GM18951 (cell line): ENCODE data around the gene ABCC1.
"Not testable (repeated sequence)": the region's sequence is repeated elsewhere in the genome, so short reads cannot be mapped to it uniquely, and the experiment has no call there.

Experiments
- POLR2A ChIP-seq: IDR thresholded peaks from 4 replicates; pipeline ENCODE4 v1.6.1; 2011; ENCODE audit warnings: mild to moderate bottlenecking; ENCODE audit not compliant: insufficient read length, insufficient read depth; ENCODE audit errors: extremely low read depth
- in situ Hi-C: fragments of 300-500 bp; cut with MboI; formaldehyde crosslinking; loops from one replicate; pipeline ENCODE4 v1.12.0; 2022; ENCODE audit warnings: low sequenced_read_pairs, mixed read lengths, inconsistent platforms; ENCODE audit not compliant: unreplicated experiment

The ABCC1 gene

DNA sequence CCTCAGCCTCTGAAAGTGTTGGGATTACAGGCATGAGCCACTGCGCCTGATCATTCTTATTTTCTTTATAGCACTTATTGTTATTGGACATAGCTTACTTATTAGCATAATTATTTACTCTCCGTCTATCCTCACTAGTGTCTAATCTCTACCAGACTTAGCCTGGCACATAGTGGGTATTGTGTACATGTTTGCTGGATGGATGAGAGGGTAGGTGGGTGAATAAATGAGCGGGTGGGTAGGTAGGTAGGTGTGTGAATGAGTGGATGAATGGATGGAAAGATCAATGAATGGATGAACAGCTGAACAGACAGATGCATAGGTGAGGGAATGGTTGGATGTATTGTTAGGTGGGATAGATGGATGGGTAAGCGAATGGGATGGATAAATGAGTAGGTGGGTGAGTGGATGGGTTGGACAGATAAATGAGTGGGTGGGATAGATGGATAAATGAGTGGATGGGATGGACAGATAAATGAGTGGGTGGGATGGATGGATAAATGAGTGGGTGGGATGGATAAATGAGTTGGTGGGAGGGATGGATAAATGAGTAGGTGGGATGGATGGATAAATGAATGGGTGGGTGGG lies 222.0 kb downstream of the ABCC1 start:
- in situ Hi-C loops = no loop called here
- TF ChIP-seq POLR2A = no peak

DNA sequence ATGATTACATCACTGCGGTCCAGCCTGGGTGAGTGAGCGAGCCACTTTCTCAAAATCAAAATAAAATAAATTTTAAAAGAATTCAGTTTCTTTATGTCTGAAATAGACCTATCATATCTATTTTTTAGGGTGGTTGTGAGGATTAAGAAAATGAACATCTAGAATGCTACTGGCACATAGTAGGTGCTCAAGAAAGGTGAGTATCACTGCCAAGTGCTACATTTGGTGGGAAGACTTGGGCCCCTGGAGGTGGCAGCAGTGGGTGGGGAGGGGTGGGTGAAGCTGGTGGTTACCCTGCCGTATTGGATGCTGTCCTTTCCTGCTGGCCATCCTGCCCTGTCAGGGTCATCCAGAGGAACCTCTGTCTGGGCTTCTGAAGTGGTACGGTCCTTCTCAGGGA lies 223.6 kb downstream of the ABCC1 start:
- in situ Hi-C loops = no loop called here
- no peak for TF ChIP-seq POLR2A

DNA sequence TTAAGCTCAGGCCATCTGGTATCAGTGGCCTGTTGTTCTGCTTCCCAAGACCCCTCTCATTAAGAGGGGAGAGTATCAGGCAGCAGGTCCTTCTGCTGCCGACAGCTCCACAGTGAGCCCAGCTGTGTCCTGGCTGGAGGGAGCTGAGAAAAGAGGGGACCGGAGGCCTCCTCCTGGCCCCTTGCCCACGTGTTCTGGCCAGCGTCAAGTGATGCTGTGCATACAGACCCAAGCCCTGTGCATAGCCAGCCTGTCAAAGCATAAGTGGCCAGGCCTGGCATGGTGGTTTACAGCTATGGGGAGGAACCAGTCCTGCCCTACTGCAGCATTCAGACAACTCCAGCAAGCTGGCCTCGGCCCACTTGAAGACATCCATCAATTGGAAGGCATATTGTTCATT lies 225.9 kb downstream of the ABCC1 start:
- in situ Hi-C loops = no loop called here
- no peak for TF ChIP-seq POLR2A

DNA sequence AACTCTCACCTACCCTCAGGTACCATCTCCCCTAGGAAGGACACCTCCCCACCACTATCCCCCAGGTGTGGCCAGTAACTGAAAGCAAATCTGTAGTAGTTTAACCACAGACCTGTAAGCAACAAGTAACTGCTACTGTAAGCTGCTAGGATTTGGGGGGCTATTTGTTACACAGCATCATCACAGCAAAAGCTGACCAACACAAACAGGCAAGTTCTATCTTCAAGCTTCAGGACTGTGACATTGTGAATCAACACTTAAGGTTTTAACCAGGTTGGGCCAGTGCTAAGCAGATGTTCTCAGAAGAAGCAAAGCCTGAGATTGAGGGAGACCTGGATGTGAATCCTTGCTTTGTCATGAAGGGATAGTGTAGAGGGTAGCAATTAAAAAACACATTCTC lies 226.9 kb downstream of the ABCC1 start:
- in situ Hi-C loops = no loop called here
- TF ChIP-seq POLR2A = no peak

DNA sequence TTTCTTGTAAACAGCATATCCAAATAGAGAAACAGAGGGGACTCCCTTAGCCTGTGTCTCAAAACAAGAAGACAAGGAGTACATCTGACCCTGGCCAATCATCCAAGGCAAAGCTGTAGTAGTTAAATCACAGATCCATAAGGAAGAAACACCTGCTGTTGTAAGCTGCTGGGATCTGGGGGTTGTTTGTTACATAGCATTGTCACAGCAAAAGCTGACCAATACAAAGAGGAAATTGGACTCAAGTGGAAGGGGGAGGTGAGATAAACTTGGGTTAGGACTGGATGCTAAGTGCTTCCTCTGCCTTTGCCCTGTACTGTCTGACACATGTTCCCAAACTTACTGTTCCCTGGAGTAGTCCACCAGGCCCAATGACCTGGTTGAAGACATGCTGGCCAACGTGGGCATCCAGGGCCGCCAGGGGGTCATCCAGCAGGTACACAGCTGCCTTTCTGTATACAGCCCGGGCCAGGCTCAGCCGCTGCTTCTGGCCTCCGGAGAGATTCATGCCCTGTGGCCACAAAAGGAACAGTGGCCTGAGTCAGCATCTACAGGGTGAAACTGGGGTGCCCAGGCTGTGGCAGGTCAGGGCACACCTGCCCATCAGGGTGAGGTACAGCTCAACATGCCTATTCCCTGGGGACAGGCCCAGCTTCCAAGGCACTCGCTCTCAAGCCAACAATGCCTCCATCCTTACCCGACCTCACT lies 229.2 kb downstream of the ABCC1 start:
- in situ Hi-C loops = no loop called here
- no peak for TF ChIP-seq POLR2A

DNA sequence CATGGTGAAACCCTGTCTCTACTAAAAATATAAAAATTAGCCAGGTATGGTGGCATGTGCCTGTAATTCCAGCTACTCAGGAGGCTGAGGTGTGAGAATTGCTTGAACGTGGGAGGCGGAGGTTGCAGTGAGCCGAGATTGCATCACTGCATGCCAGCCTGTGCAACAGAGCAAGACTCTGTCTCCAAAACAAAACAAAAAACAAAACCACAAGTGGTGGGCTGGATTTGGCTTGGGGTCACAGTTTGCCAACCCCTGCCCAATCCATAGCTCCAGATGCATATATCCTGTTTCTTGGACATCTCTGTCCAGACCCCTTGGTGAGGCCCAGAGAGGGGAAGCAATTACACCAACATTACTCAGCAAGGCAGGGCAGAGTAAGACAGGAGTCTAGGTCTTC lies 232.3 kb downstream of the ABCC1 start:
- in situ Hi-C loops = not testable (repeated sequence)

DNA sequence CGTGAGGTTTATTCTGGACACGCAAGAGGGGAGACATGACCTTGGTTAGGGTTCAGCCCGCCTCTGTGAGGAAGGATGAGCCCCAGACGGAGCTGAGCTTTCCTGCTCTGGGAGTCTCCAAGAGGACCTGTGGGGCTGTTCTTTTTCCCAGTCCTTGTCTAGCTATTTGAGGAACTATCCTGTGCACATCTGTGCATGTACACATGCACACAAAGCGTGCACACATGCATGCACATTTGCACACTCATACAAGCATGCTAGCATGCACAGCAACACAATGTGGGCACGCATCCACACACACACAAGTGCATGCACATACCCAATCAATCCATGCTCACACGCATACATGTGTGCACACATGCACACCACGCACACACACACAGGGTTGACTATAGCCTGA lies 233.5 kb downstream of the ABCC1 start:
- no peak for TF ChIP-seq POLR2A
- in situ Hi-C loops = no loop called here

DNA sequence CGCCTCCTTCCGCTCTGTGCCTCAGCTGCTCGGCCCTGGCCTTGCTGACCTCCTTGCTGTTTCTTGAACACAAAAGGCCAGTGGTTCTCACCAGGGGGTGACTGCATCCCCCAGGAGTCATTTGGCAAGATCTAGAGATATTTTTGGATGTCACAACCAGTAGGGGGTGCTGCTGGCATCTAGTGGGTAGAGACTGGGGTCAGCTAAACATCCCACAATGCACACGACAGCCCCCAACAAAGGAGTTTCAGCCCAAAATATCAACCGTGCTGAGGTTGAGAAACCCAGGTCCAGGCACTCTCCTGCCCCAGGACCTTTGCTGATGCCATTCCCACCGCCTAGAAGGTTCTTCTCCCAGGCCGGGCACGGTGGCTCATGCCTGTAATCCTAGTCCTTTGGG lies 234.1 kb downstream of the ABCC1 start:
- no peak for TF ChIP-seq POLR2A
- in situ Hi-C loops = no loop called here

DNA sequence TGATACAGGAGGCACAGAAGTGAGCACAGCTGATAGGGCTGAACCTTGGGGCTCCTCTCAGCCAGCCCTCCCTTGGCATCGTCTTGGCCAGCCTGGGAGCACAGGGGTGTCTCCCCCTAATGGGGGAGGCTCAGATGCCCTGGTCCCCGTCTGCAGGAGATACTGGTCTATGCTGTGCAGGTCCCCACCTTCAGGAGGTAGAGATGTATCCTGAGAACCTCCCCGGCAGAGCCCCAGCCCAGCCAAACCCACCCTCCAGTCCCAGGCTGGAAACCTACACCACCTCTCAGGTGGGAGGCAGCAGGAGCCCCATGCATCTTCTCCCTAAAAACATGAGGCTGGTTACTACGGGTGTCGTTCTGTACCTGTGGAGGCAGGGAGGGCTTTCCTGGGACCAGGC lies 235.2 kb downstream of the ABCC1 start:
- in situ Hi-C loops = no loop called here
- TF ChIP-seq POLR2A = no peak

DNA sequence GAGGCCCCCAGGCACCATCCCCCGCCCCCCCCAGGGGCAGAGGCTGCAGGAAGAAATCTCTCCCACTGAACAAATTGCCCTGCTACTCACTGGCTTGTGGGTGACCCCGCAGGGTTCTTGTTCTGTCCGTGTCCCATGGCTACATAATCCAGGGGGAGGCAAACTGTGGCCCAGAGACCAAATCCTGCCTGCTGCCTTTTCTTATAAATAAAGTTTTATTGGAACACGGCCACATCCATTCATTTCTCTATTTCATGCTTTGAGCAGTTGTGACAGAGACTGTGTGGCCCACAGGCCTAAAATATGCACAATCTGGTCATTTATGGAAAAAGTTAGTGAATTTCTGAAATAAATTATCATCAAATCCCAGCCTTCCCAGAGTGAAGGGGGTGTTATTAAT lies 235.7 kb downstream of the ABCC1 start:
- no peak for TF ChIP-seq POLR2A
- in situ Hi-C loops = no loop called here

DNA sequence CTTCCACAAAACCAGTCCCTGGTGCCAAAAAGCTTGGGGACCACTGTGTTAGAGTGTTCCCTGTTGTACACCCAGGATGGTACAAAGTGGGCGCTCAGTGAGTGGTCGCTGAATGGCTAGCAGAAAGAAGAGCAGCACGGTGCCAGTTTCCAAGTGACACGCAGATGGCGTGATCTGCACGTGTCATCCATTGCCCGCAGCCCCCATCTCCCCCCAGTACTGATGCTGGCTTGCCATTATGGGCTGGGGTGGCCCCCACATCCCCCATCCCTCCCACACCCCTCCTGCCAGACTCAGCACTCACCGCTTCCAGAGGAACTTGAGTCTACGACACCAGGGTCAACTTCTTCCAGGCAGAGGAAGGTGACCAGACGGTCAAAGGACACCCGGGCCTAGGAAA lies 237.4 kb downstream of the ABCC1 start:
- in situ Hi-C loops = no loop called here
- no peak for TF ChIP-seq POLR2A

DNA sequence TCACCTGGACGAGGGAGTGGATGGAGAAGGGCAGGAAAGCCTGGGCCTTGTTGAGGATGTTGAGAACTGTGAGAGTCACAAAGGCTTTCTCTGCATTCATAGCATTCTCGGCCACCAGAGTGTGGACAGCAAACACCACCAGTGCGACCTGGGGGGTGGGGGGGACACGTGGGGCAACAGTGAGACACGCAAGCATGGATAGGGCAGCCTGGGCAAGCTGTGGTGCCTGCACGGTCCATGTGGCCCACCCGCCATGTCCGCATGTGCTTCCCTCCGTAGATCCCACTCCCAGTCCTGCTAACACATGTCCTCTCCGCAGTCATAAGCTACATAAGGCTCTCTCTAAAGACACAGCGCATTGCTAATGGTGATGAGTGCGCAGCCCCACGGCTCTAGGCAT lies 239.4 kb downstream of the ABCC1 start:
- TF ChIP-seq POLR2A = no peak
- in situ Hi-C loops = no loop called here

DNA sequence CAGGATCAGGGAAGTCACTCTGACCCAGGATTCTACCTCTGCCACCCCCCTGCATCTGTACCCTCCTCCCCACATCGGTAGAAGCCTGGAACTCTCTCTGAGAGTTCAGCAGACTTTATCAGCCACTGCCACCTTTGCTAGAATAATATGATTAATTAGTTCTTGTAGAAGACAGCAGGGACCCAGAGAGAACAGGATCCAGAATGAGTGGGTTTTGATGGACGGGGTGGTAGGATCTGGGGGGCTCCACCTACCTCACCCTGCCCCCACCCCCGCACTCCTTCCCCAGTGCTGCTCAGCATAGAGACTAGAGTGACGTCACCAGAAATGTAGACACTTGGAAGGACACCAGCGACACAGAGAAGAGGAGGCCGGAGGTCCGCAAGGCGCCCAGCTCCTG lies 240.4 kb downstream of the ABCC1 start:
- no peak for TF ChIP-seq POLR2A
- in situ Hi-C loops = no loop called here

DNA sequence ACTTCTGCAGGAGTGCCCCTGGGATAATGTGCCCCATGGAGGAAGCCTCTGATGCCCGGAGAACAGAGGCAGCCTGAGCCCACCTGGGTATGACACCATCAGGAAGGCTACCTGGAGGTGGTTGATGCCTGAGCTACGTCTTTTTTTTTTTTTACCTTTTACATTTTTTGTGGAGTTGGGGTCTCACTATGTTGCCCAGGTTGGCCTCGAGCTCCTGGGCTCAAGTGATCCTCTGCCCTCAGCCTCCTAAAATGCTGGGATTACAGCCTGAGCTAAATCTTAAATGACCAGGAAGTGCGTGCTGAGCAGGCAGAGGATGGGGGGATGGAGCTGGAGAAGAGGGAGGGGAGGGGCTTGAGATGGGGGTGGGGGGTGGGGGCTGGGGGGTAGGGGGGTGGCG lies 241.1 kb downstream of the ABCC1 start:
- TF ChIP-seq POLR2A = no peak
- in situ Hi-C loops = no loop called here

DNA sequence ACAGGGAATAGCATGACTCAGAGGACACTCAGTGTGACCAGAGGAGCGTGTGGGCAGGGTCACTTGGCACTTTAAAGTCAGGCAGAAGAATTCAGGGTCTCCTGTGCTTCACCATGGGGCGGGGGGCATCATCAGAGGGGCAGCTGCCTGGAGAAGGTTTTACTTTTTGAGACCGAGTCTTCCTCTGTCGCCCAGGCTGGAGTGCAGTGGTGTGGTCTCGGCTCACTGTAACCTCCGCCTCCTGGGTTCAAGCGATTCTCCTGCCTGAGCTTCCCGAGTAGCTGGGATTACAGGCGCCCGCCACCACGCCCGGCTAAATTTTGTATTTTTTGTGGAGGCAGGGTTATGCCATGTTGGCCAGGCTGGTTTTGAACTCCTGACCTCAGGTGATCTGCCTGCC lies 241.6 kb downstream of the ABCC1 start:
- in situ Hi-C loops = not testable (repeated sequence)
